ENCODE results near the gene TRIM45. TPM values are rescaled to one million over a fixed set of nuclear protein-coding genes. Genes with fewer than 3 reads are reported as not detected.
"Not testable (repeated sequence)": the region's sequence is repeated elsewhere in the genome, so short reads cannot be mapped to it uniquely, and the experiment has no call there.

Gene TRIM45
- total RNA-seq, 1 experiment from 2014 or later, result 11.7 TPM

DNA sequence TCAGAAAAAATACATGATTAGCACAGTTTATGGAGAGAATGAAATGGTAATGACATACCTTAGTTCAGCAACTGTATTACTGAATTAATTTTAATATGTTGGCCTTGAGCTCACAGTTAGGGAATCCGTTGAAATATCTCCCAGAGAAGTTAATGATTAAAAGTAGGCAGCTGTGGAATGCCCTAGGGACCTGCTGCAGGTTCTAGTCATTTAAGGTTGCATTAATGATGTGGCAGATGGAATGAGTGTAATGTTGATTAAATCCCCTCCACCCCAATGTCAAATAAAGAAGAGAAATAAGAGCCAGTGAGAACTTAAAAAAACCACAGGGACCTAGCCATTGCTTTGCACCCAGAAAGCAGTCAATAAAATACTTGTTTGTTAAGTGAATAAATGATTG is 40.3 kb upstream of the TRIM45 start:
- H3K27me3 ChIP-seq (ENCODE audit: insufficient read depth, low read length), result no peaks in the 10 kb centered on the region
- no peak overlapping the region for H3K4me3 Mint-ChIP-seq

DNA sequence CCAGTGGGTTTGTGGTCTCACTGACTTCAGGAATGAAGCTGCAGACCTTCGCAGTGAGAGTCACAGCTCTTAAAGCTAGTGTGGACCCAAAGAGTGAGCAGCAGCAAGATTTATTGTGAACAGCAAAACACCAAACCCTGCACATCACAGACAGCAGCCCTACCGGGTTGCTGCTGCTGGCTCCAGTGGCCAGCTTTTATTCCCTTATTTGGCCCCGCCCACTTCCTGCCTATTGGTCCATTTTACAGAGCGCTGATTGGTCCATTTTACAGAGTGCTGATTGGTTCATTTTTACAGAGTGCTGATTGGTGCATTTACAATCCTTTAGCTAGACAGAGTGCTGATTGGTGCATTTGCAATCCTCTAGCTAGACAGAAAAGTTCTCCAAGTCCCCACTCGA is 29.8 kb upstream of the TRIM45 start:
- H3K9me3 Mint-ChIP-seq; DNase-seq; H3K9ac ChIP-seq (ENCODE audit: extremely low read depth, insufficient read length, low read length); H2AFZ ChIP-seq (ENCODE audit: low read length); H2BK20ac ChIP-seq (ENCODE audit: low read depth, low read length, poor library complexity, severe bottlenecking); H3K14ac ChIP-seq (ENCODE audit: insufficient read depth, low read length); H3K79me2 ChIP-seq (ENCODE audit: insufficient read depth, low read length); H3K4me3 Mint-ChIP-seq; H2BK12ac ChIP-seq (ENCODE audit: insufficient read length, low read depth, low read length); H3K27me3 Mint-ChIP-seq (ENCODE audit: low read depth); H3K27ac ChIP-seq (ENCODE audit: insufficient read length, low read depth, low read length); H3K18ac ChIP-seq (ENCODE audit: insufficient read length, low read depth, low read length); H4K5ac ChIP-seq (ENCODE audit: insufficient read length, low read depth, low read length); H3K56ac ChIP-seq (ENCODE audit: insufficient read length, low read depth, low read length); H3T11ph ChIP-seq (ENCODE audit: low read length); H2BK5ac ChIP-seq (ENCODE audit: insufficient read length, low read length); H2AK5ac ChIP-seq (ENCODE audit: insufficient read length, low read length); H3K9me3 ChIP-seq (ENCODE audit: control insufficient read depth, low read depth, low read length); H3K23me2 ChIP-seq (ENCODE audit: insufficient read length, low read depth, low read length, poor library complexity, severe bottlenecking); H3K79me1 ChIP-seq (ENCODE audit: insufficient read depth, low read depth, low read length, poor library complexity, severe bottlenecking); H3K27ac Mint-ChIP-seq; H4K91ac ChIP-seq (ENCODE audit: insufficient read length, low read depth, low read length); H4K8ac ChIP-seq (replicated peaks; ENCODE audit: insufficient read length, low read depth, low read length); H3K27me3 ChIP-seq (ENCODE audit: insufficient read depth, low read length); H3K23ac ChIP-seq (ENCODE audit: insufficient read length, low read depth, low read length); H3K4me1 ChIP-seq (ENCODE audit: insufficient read depth, low read length); H2BK120ac ChIP-seq (ENCODE audit: low read depth, low read length, poor library complexity, severe bottlenecking); H3K4ac ChIP-seq (ENCODE audit: low read depth, low read length); H3K4me2 ChIP-seq (ENCODE audit: insufficient read depth, insufficient read length, low read length); H2BK15ac ChIP-seq (ENCODE audit: low read depth, low read length); H4K20me1 ChIP-seq (ENCODE audit: control insufficient read depth, insufficient read depth, insufficient read length): not testable (repeated sequence)
- H3K4me1 Mint-ChIP-seq, result peaks cover 20% of the 10 kb centered on the region in 2 experiments
- H3K36me3 Mint-ChIP-seq (ENCODE audit: insufficient read depth in 1 of 3, low read depth in 3 of 3), result peaks cover 5 to 14% (median 11%) of the 10 kb centered on the region in 3 experiments; a peak in 6 of 7 replicates
- WGBS (ENCODE audit: extremely low coverage, insufficient read length, low lambda C conversion rate), result no CpG with 5 or more reads among the region's 5 CpGs

More for the DNA sequence above, 40.3 kb upstream of the TRIM45 start:
- Histone ChIP-seq H4K8ac (replicated peaks; ENCODE audit: insufficient read length, low read depth, low read length) (no peak overlapping the region), H3K4ac (ENCODE audit: low read depth, low read length) (no peak overlapping the region), H3K9ac (ENCODE audit: extremely low read depth, insufficient read length, low read length) (no peak overlapping the region), H2BK15ac (ENCODE audit: low read depth, low read length) (no peak overlapping the region), H2AFZ (ENCODE audit: low read length) (no peak overlapping the region), H3K23ac (ENCODE audit: insufficient read length, low read depth, low read length) (no peak overlapping the region), H3K4me1 (ENCODE audit: insufficient read depth, low read length) (no peaks in the 10 kb centered on the region), H3K14ac (ENCODE audit: insufficient read depth, low read length) (no peak overlapping the region), H3K18ac (ENCODE audit: insufficient read length, low read depth, low read length) (no peak overlapping the region), H4K5ac (ENCODE audit: insufficient read length, low read depth, low read length) (no peak overlapping the region), H3K79me1 (ENCODE audit: insufficient read depth, low read depth, low read length, poor library complexity, severe bottlenecking) (no peaks in the 10 kb centered on the region), H2BK120ac (ENCODE audit: low read depth, low read length, poor library complexity, severe bottlenecking) (no peak overlapping the region), H3K4me2 (ENCODE audit: insufficient read depth, insufficient read length, low read length) (no peak overlapping the region), H3K9me3 (ENCODE audit: control insufficient read depth, low read depth, low read length) (no peaks in the 10 kb centered on the region), H4K20me1 (ENCODE audit: control insufficient read depth, insufficient read depth, insufficient read length) (no peaks in the 10 kb centered on the region), H2BK20ac (ENCODE audit: low read depth, low read length, poor library complexity, severe bottlenecking) (no peak overlapping the region), H2BK5ac (ENCODE audit: insufficient read length, low read length) (no peak overlapping the region), H3K23me2 (ENCODE audit: insufficient read length, low read depth, low read length, poor library complexity, severe bottlenecking) (no peaks in the 10 kb centered on the region), H3K79me2 (ENCODE audit: insufficient read depth, low read length) (no peaks in the 10 kb centered on the region), H2BK12ac (ENCODE audit: insufficient read length, low read depth, low read length) (no peak overlapping the region), H2AK5ac (ENCODE audit: insufficient read length, low read length) (no peak overlapping the region), H3K56ac (ENCODE audit: insufficient read length, low read depth, low read length) (no peak overlapping the region), H4K91ac (ENCODE audit: insufficient read length, low read depth, low read length) (no peak overlapping the region), H3K27ac (ENCODE audit: insufficient read length, low read depth, low read length) (no peak overlapping the region), H3T11ph (ENCODE audit: low read length) (no peak overlapping the region)
- peaks cover 13 to 16% of the 10 kb centered on the region in 2 experiments for H3K9me3 Mint-ChIP-seq
- H3K4me1 Mint-ChIP-seq, result peaks cover 33 to 35% of the 10 kb centered on the region in 2 experiments
- peak overlapping the region in 1 of 3 experiments; percentile 76; a peak in 1 of 7 replicates for H3K27ac Mint-ChIP-seq
- no CpG with 5 or more reads among the region's 1 CpG for WGBS (ENCODE audit: extremely low coverage, insufficient read length, low lambda C conversion rate)
- TF ChIP-seq, protein P1, sequence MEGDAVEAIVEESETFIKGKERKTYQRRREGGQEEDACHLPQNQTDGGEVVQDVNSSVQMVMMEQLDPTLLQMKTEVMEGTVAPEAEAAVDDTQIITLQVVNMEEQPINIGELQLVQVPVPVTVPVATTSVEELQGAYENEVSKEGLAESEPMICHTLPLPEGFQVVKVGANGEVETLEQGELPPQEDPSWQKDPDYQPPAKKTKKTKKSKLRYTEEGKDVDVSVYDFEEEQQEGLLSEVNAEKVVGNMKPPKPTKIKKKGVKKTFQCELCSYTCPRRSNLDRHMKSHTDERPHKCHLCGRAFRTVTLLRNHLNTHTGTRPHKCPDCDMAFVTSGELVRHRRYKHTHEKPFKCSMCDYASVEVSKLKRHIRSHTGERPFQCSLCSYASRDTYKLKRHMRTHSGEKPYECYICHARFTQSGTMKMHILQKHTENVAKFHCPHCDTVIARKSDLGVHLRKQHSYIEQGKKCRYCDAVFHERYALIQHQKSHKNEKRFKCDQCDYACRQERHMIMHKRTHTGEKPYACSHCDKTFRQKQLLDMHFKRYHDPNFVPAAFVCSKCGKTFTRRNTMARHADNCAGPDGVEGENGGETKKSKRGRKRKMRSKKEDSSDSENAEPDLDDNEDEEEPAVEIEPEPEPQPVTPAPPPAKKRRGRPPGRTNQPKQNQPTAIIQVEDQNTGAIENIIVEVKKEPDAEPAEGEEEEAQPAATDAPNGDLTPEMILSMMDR (conservative IDR thresholded peaks at IDR 0.05), result no peak
- no peak for DNase-seq
- peaks cover 4 to 25% (median 9%) of the 10 kb centered on the region in 3 experiments for H3K36me3 Mint-ChIP-seq (ENCODE audit: insufficient read depth in 1 of 3, low read depth in 3 of 3)
- no peaks in the 10 kb centered on the region for H3K27me3 Mint-ChIP-seq (ENCODE audit: low read depth)

Measured in H9 (cell line).